SK-N-SH treated with all-trans-retinoic acid at 6 μM for 48 hours (cell line): Measurements from ENCODE around the gene LMOD3.

Experiments used
- ATAC-seq: fragments of 200-7000 bp; cut with Tn5 transposase; 3 replicates; pipeline ENCODE4 v1.9.1; 2020; ENCODE audit warnings: mild to moderate bottlenecking, moderate library complexity
- ARNTL ChIP-seq: fragments of 450-650 bp; formaldehyde crosslinking; IDR thresholded peaks from 2 replicates; pipeline ENCODE4 v1.5.0; 2020; ENCODE audit warnings: low read depth, mild to moderate bottlenecking, moderate library complexity, borderline replicate concordance
- BACH2 ChIP-seq: fragments of 250-450 bp; sonication (Bioruptor Pico); IDR thresholded peaks from 2 replicates; pipeline ENCODE4 v1.9.0; 2021; ENCODE audit warnings: mild to moderate bottlenecking, borderline replicate concordance
- CREB5 ChIP-seq: fragments of 250-450 bp; sonication (Bioruptor Pico); IDR thresholded peaks from 2 replicates; pipeline ENCODE4 v1.5.1; 2020; ENCODE audit warnings: low read depth, mild to moderate bottlenecking, moderate library complexity
- CSDC2 ChIP-seq: fragments of 250-450 bp; sonication (Bioruptor Pico); IDR thresholded peaks from 2 replicates; pipeline ENCODE4 v1.5.0; 2020; ENCODE audit warnings: mild to moderate bottlenecking, moderate library complexity
- CSRNP3 ChIP-seq: fragments of 250-450 bp; sonication (Bioruptor Pico); IDR thresholded peaks from 2 replicates; pipeline ENCODE4 v1.5.1; 2021; ENCODE audit warnings: mild to moderate bottlenecking, moderate library complexity
- ESRRG ChIP-seq: fragments of 250-450 bp; sonication (Bioruptor Pico); IDR thresholded peaks from 2 replicates; pipeline ENCODE4 v1.6.1; 2021; ENCODE audit warnings: mild to moderate bottlenecking
- OSR1 ChIP-seq: fragments of 250-450 bp; sonication (Bioruptor Pico); IDR thresholded peaks from 2 replicates; pipeline ENCODE4 v1.8.0; 2022; ENCODE audit warnings: moderate library complexity, mild to moderate bottlenecking, inconsistent platforms
- PATZ1 ChIP-seq: fragments of 250-450 bp; sonication (Bioruptor Pico); IDR thresholded peaks from 2 replicates; pipeline ENCODE4 v1.8.0; 2020; ENCODE audit warnings: mild to moderate bottlenecking, moderate library complexity, borderline replicate concordance
- POU6F1 ChIP-seq: fragments of 250-450 bp; sonication (Bioruptor Pico); IDR thresholded peaks from 2 replicates; pipeline ENCODE4 v1.8.0; 2021; ENCODE audit warnings: low read depth, mild to moderate bottlenecking, moderate library complexity, borderline replicate concordance
- PPARA ChIP-seq: fragments of 250-450 bp; sonication (Bioruptor Pico); IDR thresholded peaks from 2 replicates; pipeline ENCODE4 v1.5.0; 2020; ENCODE audit warnings: mild to moderate bottlenecking, borderline replicate concordance
- SNAI2 ChIP-seq: fragments of 250-450 bp; sonication (Bioruptor Pico); IDR thresholded peaks from 2 replicates; pipeline ENCODE4 v1.5.0; 2020; ENCODE audit warnings: mild to moderate bottlenecking, moderate library complexity
- TCF4 ChIP-seq: fragments of 250-450 bp; sonication (Bioruptor Pico); IDR thresholded peaks from 2 replicates; pipeline ENCODE4 v1.8.0; 2021; ENCODE audit warnings: mild to moderate bottlenecking, moderate library complexity, borderline replicate concordance
- TOX ChIP-seq: fragments of 250-450 bp; sonication (Bioruptor Pico); IDR thresholded peaks from 2 replicates; pipeline ENCODE4 v1.8.0; 2021; ENCODE audit warnings: mild to moderate bottlenecking, moderate library complexity, borderline replicate concordance
- TSHZ2 ChIP-seq: fragments of 250-450 bp; sonication (Bioruptor Pico); IDR thresholded peaks from 2 replicates; pipeline ENCODE4 v1.5.0; 2020; ENCODE audit warnings: mild to moderate bottlenecking, moderate library complexity
- ZC3H10 ChIP-seq: fragments of 250-450 bp; sonication (Bioruptor Pico); IDR thresholded peaks from 2 replicates; pipeline ENCODE4 v1.5.1; 2021; ENCODE audit warnings: mild to moderate bottlenecking, moderate library complexity
- ZFP3 ChIP-seq: fragments of 250-450 bp; sonication (Bioruptor Pico); IDR thresholded peaks from 2 replicates; pipeline ENCODE4 v1.5.0; 2020; ENCODE audit warnings: mild to moderate bottlenecking, moderate library complexity
- ZFP30 ChIP-seq: fragments of 450-650 bp; formaldehyde crosslinking; IDR thresholded peaks from 2 replicates; pipeline ENCODE4 v1.5.0; 2022; ENCODE audit warnings: mild to moderate bottlenecking, moderate library complexity
- ZNF565 ChIP-seq: fragments of 450-650 bp; formaldehyde crosslinking; conservative IDR thresholded peaks from 2 replicates; pipeline ENCODE4 v1.5.0; 2020; ENCODE audit warnings: low read depth, mild to moderate bottlenecking, moderate library complexity
- ZNF8 ChIP-seq: fragments of 450-650 bp; formaldehyde crosslinking; IDR thresholded peaks from 2 replicates; pipeline ENCODE4 v1.5.0; 2020; ENCODE audit warnings: mild to moderate bottlenecking, moderate library complexity

Gene LMOD3

DNA sequence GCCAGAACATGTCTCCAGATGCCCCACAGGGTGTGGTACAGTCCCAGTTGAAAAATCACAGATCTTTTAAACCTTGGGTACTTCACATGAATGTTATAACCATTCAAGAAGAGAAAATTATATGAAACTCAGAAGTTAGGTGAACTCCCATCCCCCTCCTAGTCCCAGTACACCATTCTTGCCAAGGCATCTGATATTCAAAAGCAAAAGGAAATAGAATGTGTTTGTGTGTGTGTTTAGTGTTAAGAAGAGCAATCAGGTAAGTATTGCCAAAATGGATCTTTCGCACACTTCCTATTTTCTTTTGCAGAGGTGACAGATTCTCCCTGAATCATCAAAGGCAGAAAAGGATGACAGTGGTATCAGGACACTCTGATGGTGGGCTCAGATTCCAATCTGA, 44.1 kb upstream of the LMOD3 start (continued):
- TF ChIP-seq TSHZ2 (CRISPR knock-in tag) (no peak), TCF4 (CRISPR knock-in tag) (no peak), ZNF565 (CRISPR knock-in tag) (no peak), TOX (CRISPR knock-in tag) (no peak), ESRRG (CRISPR knock-in tag) (no peak), CSDC2 (CRISPR knock-in tag) (no peak), CSRNP3 (CRISPR knock-in tag) (no peak), SNAI2 (CRISPR knock-in tag) (no peak), ZC3H10 (CRISPR knock-in tag) (no peak), PPARA (CRISPR knock-in tag) (no peak), ZFP3 (CRISPR knock-in tag) (no peak), ARNTL (CRISPR knock-in tag) (no peak), ZFP30 (CRISPR knock-in tag) (no peak)

GRCh38 chr3:69165744-69166143, 43.3 kb upstream of the LMOD3 start:
- no peak for TF ChIP-seq TSHZ2 (CRISPR knock-in tag)
- no peak for TF ChIP-seq BACH2 (CRISPR knock-in tag)
- TF ChIP-seq PATZ1 (CRISPR knock-in tag): no peak
- no peak for TF ChIP-seq TOX (CRISPR knock-in tag)
- TF ChIP-seq PPARA (CRISPR knock-in tag): no peak
- TF ChIP-seq OSR1 (CRISPR knock-in tag): no peak
- no peak for TF ChIP-seq SNAI2 (CRISPR knock-in tag)
- no peak for TF ChIP-seq CREB5 (CRISPR knock-in tag)
- TF ChIP-seq ZFP30 (CRISPR knock-in tag): no peak
- TF ChIP-seq CSDC2 (CRISPR knock-in tag): no peak
- TF ChIP-seq POU6F1 (CRISPR knock-in tag): no peak
- TF ChIP-seq TCF4 (CRISPR knock-in tag): no peak
- TF ChIP-seq ZFP3 (CRISPR knock-in tag): no peak
- TF ChIP-seq ZNF8 (CRISPR knock-in tag): no peak
- no peak for ATAC-seq
